ENCODE measurements around the gene CXCL1.
"Not testable (repeated sequence)": the region's sequence is repeated elsewhere in the genome, so short reads cannot be mapped to it uniquely, and the experiment has no call there.

CXCL1 gene

DNA sequence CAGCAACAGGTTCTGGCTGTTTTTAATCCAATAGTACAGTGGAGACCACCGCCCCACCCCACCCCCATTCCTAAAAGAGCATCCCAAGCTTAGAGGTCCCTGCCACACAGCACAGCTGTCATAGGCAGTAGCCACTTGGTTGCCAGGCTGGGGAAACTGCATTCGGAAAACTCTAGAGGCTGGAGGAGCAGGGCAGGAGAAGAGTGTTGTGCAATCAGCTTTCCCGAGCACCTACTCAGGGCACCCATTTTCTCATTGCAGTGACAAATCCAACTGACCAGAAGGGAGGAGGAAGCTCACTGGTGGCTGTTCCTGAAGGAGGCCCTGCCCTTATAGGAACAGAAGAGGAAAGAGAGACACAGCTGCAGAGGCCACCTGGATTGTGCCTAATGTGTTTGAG is 1.1 kb downstream of the CXCL1 start:
- no peak for DNase-seq (ENCODE audit: low read depth, low spot score)
- H3K4me3 ChIP-seq (ENCODE audit: low read length): no peak overlapping the region

DNA sequence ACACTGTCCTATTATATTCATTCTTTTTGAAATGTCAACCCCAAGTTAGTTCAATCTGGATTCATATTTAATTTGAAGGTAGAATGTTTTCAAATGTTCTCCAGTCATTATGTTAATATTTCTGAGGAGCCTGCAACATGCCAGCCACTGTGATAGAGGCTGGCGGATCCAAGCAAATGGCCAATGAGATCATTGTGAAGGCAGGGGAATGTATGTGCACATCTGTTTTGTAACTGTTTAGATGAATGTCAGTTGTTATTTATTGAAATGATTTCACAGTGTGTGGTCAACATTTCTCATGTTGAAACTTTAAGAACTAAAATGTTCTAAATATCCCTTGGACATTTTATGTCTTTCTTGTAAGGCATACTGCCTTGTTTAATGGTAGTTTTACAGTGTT is 1.6 kb downstream of the CXCL1 start:
- DNase-seq (ENCODE audit: low read depth, low spot score): no peak
- no peak overlapping the region for H3K4me3 ChIP-seq (ENCODE audit: low read length)

DNA sequence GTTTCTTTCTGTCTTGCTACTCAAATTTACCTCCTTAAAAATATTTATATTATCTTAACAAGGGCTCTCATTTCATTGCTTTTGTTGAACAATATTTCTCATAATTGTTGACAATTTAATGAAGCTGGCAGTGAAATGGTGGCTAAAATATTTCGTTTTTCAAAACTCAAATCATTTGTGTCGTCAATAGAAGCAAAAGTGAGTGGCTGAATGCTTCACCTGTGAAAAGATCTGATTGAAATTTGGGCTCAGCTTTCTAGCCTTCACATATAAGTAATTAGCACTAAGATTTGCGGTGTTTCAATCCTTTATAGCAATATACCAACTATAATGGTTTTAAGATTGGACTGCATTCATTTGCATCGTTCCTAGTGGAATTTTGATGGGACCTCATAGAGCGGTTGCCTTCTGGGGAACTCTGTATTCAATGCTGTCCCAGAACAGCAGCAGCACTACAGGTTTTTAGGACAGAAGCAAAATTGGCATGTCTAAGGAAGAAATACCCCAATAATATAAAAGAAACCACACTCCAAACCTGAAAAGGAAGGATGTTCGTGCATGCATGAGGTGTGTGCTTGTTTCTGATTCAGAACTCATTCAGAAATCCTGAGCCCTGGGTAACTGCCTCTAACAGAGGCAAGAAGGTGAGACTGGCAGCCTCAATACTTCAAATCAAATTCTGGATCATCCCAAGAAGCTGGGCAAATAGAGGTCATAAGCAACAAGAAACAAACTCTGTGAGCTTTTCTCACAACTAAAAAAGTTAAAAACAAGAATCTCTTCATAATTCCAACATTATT is 2.5 kb downstream of the CXCL1 start:
- no peak overlapping the region for H3K4me3 ChIP-seq (ENCODE audit: low read length)
- no peak for DNase-seq (ENCODE audit: low read depth, low spot score)

DNA sequence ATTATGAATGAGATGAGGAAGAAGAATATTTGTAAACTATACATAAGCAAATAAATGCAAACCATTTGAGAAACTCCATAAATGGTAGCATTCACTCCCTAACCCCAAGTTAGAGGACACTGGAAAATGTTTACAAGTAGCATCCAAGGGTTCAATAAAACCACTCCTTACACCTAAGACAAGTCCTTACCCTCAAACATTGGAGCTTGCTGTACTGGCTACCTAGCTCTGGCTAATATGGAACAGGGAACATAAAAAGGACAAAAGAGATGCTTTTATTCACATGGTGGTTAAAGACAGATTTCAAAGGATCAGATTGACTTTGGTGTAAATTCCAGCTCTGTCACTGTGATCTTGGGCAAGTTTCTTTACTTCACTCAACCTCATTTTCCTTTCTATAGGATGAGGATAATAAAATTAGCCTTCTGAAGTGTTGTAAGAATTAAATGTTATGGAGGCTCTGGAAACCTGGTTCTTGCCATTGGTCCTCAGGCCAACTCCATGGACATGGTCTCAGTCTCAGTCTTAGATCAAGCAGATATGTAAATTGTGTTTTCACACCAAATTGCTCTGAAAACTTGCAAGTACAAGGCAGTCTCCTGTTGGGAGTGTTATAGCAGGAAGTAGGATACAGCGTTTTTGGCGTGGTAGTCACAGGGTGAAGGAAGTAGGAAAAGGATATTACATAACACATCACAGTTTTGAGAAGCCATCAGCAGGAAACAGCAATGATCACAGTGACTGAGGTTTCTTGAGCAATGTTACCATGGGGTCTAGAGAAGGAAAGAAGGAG is 3.3 kb downstream of the CXCL1 start:
- no peak overlapping the region for H3K4me3 ChIP-seq (ENCODE audit: low read length)
- DNase-seq (ENCODE audit: low read depth, low spot score): no peak

DNA sequence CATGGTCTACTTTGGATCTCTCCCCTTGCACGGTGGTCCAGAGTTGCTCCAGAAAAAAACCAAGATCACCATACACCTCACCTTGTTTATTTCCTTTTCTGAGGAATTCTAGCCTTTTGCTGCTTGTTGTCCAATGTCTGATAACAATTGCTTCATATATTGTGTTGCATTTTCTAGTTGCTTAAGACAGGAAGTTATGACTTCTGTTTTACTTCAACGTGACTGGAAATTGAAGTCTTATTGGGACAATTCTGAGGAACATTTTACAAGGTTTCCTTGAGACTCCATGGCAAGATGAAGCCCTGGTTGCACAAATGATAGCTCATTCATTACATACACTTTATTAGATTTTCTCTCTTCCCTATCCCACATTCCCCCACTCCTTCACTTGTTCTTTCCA is 5.2 kb downstream of the CXCL1 start:
- H3K4me3 ChIP-seq (ENCODE audit: low read length): no peak overlapping the region
- DNase-seq (ENCODE audit: low read depth, low spot score): no peak

DNA sequence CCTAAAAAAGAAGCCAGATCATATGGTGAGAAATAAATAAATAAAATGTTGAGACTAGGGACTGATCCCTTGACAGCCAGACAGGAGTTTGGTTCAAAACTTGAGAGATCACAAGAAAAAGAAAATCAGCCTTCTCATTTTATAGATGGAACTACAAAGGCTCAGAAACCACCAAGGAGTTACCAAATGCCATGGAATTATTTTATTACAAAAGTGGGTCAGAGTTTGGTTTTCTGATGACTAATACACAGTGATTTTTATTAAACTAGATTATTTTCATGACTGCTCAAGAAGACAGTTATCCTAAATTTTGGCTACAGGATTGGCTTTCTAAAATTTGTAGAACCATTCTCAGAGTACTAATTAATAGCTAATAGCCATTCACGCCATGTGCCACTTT is 6.2 kb downstream of the CXCL1 start:
- no peak for DNase-seq (ENCODE audit: low read depth, low spot score)
- H3K4me3 ChIP-seq (ENCODE audit: low read length): no peak overlapping the region

DNA sequence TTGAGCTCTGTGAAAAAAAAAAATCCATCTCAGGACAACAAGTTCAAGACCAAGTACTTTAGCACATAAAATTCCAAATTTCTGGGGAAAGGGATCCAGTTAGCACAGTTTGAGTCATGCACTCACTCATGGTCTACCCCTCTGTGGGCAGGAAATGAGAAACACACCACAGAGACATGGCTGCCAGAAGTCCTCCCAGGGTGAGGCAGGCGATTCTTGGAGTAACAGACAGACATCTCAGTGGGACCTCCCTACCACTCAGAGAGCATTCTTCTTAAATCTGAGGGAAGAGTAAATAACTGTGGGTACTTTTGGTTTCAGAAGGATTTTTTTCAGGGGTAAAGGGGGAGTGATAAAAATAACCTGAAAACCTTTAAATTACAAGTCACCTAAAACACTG is 14.1 kb downstream of the CXCL1 start:
- DNase-seq (ENCODE audit: low read depth, low spot score): no peak
- H3K4me3 ChIP-seq (ENCODE audit: low read length): no peak overlapping the region

DNA sequence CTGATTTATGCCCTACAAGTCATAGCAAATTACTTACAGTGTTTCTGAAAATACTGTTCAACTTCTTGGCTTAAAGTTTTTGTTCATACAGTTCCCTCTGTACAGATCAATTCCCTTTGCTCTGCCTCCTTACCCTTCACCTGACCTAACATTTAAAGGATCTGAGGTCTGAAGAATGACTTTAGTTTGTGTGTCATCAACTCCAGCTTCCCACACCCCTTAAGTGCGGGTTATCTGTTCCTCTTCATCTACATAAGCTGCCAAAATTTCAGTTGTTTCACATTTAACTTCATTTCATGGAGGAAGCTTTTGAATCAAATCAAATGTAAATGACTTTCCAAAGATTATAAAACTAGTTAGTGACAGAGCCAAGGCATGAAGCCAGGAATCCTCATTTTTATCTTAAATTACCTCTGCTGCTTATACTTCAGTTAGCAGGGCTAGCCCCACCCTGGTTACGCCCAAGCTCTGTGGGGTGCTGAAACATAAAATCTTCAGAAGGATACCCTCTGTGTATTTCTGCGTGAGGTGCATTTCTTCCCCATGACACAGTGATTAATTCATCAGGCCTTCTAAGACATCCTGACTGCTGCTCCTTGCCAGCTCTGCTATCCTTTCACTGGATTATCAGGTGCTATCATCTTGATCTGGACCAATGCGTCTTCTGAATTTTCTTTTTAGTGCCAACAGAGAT is 16.5 kb downstream of the CXCL1 start:
- DNase-seq (ENCODE audit: low read depth, low spot score): no peak
- no peak overlapping the region for H3K4me3 ChIP-seq (ENCODE audit: low read length)

DNA sequence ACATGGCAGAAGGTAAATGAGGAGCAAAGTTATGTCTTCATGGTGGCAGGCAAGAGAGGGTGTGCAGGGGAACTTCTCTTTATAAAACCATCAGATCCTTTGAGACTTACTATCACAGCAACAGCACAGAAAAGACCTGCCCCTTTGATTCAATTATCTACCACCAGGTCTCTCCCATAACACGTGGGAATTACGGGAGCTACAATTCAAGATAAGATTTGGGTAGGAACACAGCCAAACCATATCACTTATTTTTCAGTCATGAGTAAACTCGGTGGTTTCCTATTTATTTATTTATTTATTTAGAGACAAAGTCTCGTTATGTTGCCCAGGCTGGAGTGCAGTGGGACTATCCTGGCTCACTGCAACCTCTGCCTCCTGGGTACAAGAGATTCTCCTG is 22.1 kb downstream of the CXCL1 start:
- no peak for DNase-seq (ENCODE audit: low read depth, low spot score)

DNA sequence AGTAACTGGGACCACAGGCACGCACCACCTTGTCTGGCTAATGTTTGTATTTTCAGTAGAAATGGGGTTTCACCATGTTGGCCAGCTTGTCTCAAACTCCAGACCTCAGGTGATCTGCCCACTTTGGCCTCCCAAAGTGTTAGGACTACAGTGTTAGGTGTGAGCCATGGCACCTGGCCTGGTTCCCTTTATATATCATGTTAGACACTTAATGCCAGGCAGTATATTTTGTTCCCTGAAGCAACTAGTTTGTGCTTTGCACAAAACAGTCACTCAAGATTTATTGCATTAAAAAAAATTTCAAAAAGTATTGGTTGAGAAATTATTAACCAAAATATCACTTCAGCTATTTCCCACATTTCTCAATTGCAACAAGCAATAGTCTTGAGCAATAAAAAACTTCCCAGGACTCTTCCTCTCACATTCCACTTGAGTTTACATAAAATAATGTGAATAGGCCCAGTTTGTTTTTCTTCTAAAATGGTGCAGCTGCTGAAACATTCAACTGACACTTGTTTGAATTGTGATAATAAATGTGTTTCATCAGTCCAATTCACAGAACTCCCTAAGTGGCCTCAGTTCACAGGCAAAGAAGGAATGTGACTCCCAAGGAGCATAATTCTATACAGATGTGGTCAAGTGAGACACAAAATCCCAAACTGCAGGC is 22.7 kb downstream of the CXCL1 start:
- no peak overlapping the region for H3K4me3 ChIP-seq (ENCODE audit: low read length)
- DNase-seq (ENCODE audit: low read depth, low spot score): no peak

More for the DNA sequence above, 22.1 kb downstream of the CXCL1 start:
- H3K4me3 ChIP-seq (ENCODE audit: low read length): no peak overlapping the region

DNA sequence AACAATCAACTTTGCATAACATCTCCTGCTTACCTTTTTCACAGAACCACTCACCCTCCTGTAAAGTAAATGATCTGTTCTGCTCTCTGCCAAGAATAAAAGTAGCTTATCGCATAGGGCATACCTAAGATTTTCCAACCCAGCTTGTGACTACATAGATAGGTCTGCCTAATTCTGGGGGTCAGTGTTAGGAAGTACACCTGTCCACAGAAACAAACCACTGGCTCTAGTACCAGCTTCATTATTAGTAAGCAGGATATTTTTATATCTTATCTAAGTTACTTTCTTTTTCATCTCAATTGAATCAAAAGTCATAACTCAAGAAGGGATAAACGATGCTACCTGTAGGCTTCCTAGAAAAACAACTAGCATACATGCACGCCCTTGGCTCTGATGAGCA is 23.8 kb downstream of the CXCL1 start:
- no peak for DNase-seq (ENCODE audit: low read depth, low spot score)

DNA sequence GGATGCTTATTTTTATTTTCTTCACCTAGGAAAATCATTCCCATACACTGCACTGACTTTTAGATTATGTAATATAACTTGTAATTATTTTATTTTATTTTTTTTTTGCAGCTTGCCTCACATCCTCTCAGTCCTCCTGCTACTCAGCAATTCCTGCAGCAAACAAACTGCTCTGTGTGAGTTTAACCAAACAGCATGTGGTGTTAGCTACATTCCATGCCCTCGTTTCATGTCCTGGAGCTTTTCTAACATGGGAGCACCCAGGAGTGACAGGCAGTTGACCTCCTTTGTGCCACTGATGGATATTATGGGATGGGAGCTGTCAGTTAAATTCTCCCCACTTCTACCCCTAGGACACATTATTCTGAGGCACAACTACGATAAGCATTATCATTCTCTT is 24.8 kb downstream of the CXCL1 start:
- no peak overlapping the region for H3K4me3 ChIP-seq (ENCODE audit: low read length)
- DNase-seq (ENCODE audit: low read depth, low spot score): no peak

More for the DNA sequence above, 23.8 kb downstream of the CXCL1 start:
- H3K4me3 ChIP-seq (ENCODE audit: low read length): no peak overlapping the region

DNA sequence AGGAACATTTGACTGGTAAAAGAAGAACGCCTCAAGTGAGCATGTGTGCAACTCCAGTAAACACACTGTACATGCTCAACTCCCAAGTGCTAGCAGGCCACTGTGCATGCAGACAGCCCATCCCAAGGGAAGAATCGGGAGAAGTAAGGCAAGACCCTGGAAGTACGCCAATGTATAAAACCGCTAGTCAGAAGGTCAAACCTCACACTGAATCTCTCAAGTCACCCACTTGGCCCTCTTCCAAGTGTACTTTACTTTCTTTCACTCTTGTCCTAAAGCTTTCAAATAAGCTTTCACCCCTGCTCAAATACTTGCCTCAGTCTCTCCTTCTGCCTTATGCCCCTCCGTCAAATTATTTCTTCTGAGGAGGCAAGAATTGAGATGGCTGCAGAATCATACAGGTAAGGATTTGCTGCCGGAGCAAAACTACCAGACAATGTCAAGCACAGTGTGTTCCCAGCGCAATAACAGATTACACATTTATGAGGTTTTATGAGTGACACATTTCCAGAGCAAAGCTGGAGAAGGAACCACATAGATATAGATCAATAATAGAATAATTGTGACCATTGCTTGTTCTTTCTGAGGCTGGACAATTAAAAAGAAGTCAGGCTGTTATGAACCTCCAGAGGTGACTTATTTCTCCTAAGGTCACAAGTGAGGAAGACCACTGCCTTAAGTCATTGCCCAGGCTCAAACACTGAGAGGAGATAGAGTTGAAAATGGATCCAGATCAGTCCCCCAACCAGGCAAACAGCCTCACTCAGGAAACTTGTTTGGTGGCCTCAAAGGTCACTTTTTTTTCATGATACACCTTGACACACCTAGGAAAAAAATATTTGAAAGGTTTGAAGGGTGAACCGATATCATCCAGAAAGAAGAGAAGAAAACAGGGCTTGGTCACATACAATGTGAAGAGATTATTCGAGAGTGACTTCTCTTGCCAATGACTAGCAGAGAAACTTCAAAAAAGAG is 26.3 kb downstream of the CXCL1 start:
- no peak overlapping the region for H3K4me3 ChIP-seq (ENCODE audit: low read length)
- DNase-seq (ENCODE audit: low read depth, low spot score): no peak

DNA sequence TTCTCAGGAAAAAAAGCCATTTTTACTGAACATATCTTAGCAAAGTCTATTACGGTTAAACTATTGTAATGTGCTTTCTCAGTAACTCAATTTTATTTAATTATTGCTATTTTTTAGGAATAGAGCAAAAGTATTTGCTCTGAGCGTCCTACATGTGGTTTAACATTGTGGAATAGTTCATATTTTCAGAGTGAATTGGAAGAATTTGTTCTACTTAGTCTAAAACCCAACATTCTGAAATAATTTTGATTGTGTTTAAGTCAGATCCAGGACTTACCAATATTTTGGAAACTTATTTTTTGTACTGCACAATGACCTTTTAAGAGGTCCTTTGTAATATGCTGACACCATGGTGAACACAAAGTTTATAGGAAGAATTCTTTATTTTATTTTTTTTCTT is 27.2 kb downstream of the CXCL1 start:
- DNase-seq (ENCODE audit: low read depth, low spot score): no peak
- no peak overlapping the region for H3K4me3 ChIP-seq (ENCODE audit: low read length)

DNA sequence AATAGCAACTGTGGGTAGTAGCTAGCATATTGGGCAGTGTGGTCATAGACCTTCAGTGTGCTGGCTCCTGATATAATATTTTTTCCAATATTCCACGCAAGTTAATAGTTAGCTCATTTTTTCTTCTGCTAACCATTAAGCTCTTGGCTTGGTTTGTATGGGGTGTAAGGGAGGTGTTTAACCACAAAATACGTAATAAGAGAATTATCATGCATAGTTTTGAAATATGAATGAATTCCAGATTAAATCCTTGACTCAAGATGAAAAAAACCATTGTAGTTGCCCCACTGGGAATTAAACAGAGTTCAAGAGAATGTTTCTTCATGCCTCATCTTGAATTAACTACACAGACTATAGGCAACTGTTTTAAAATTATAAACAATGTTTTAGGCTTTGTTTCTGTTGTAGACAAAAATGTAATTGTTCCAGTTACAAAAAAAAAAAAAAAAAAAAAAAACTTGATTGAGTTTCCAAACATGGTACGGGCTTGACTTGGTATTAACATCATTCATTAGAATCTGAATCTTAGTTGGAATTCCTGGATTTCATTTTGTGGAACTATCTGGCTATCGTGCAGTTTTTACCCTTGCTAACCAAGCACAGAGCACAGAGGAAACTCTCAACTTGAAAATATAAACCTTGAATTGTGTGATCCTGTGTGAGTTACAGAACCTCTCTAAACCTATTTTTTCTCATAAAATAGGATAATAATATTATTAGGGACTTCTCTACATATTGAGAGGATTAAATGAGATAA is 28.4 kb downstream of the CXCL1 start:
- no peak overlapping the region for H3K4me3 ChIP-seq (ENCODE audit: low read length)
- DNase-seq (ENCODE audit: low read depth, low spot score): no peak

DNA sequence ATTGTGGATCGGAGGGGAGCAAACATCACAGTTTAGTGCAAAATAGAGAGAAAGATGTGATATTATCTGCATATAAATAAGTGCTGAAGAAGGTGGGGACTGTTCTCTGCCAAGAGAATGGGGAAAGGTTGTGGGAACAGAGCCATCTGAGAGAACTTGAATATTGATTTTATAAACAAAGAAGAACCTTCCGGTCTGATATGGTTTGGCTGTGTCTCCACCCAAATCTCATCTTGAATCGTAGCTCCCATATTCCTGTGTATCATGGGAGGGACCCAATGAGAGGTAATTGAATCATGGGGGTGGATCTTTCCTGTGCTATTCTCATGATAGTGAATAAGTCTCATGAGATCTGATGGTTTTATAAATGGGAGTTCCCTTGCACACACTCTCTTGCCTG is 30.1 kb downstream of the CXCL1 start:
- not testable (repeated sequence) for H3K4me3 ChIP-seq (ENCODE audit: low read length); DNase-seq (ENCODE audit: low read depth, low spot score)

DNA sequence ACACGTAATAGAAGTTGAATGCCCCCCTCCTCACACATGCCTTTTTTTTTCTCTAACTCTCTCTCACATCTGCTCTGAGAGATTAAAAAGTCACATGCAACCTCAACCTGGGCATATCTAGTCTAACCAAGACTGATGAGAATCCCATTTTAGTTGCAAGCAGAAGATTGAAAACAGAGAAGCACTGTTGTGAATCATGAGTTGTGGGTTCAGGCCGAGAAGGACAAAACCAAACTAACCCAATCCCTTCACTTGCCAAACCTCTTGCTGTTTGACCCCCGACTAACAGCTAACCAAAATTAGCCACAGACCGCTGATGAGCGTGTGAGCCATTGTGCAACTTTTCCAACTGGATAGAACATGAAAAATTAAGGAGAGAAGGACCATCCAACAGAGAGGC is 31.8 kb downstream of the CXCL1 start:
- no peak for DNase-seq (ENCODE audit: low read depth, low spot score)
- H3K4me3 ChIP-seq (ENCODE audit: low read length): no peak overlapping the region

All from Jurkat, Clone E6-1 (cell line).